ENCODE measurements around the gene SSH2.
"Not testable (repeated sequence)": the region's sequence is repeated elsewhere in the genome, so short reads cannot be mapped to it uniquely, and the experiment has no call there.

The SSH2 gene

DNA sequence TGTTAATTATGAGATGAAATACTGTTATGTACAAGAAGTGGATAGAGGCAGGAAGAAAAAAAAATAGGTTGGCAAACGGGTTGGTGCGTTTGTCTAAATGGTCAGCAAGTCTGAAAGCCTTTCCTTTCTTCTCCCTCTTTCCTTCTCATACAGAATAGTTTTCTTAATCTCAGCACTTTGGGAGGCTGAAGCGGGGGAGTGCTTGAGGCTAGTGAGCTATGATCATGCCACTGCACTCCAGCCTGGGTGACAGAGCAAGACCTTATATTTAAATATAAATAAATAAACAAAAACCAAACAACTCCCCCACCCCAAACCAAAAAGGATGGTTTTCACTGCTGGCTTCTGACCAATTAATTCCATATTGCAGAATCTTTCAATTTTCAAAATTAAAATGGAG lies 232.7 kb downstream of the SSH2 start:
- DNase-seq: no peak

DNA sequence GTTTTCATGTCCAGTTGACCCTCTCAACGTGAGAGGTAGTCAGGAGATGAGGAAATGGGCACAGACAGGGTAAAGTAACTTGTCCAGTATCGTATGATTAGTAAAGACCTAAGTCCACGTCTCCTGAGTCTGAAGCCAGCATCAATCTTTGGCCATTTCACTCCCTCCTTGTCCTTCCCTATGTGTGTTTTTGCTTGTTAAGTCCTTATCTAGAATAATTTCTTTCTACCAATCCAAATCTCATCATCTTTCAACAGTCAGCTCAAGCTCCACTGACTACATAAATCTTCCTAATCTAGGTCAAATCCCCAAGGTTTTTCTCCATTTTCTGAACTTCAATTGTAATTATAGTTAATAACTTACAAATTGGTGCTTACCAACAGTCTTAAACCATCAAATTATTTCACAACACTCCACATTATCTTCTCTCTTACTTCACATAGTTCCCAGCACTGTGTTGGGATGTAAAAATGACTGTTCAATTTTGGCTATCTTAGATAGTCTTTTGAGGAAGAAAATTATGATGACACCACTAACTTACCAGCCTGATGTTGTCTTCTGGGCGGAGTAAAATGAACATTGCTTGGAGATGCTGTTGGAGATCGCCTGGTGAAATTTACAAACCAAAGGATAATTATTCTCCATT lies 235.0 kb downstream of the SSH2 start:
- DNase-seq: no peak

DNA sequence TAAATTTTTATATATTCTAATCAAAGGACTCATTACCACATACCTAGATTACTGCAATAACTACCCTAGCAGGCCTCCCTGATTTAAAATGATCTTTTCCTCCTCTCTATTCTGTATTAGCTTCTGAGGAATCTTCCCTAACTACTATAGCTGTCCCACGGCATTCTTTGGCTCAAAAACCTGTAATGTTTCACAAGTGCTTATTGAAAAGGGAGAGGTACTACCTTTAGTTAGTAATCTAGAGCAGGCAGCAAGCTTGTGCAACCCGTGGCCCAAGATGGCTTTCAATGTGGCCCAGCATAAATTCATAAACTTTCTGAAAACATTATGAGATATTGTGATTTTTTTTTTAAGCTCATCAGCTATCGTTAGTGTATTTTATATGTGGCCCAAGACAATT lies 236.3 kb downstream of the SSH2 start:
- no peak for DNase-seq

DNA sequence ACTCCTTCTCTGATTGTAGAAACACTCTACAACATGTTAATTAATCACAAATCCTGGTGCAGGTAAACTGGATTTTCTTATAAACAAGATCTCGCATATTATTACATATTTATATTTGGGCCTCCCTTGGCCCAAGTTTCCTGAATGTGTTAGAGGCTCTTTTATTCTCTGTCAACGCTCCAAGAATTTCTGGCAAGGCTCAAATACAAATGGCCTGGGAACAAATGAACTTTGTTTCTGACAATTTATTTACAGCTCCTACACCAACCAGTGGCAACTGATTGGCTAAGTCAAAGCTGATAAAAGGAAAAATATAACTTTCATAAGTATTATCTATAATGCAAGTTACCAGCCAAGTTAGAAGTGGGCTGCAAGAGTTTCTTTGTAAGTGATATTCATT lies 242.4 kb downstream of the SSH2 start:
- no peak for DNase-seq

DNA sequence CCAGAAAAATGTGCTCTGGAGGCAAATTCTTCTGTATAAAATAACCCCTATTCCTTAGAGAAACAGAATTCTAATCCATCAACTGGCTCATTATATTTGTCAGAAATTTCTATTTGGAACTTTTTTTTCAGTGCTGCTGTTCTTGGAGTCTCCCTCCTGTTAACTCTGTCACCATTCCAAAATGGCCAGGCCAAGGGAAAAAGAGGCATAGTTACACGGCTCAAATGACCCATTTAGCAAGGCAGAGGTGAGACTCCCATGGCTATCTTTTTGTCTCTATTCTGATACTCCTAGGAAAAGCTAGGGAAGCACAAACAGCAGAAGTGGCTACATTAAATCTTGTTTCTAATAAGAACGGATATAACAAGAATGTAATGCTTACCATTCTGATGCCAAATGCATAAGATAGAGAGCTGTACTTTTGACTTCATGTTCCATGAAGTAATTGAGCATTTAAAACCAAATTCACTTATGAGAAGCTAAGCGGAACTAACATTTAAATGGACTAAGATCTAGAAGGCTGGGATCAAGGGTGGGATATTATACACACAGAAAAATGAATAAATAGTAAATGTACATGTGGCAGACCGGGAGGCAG lies 242.9 kb downstream of the SSH2 start:
- DNase-seq: no peak

DNA sequence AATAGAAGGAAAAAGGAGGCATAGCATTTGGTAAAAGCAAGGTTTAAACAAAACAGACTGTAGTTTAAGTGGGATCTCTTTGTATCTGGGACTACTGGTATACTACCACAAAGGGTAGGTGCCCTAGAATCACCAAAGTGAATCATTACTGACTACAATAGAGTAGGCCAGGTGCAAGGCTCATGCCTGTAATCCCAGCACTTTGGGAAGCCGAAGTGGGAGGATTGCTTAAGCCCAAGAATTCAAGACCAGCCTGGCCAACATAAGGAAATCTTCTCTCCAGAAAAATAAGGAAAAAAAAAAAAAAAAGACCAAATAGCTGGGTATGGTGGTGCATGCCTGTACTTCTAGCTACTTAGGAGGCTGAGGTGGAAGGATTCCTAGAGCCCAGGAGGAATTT lies 246.5 kb downstream of the SSH2 start:
- no peak for DNase-seq

DNA sequence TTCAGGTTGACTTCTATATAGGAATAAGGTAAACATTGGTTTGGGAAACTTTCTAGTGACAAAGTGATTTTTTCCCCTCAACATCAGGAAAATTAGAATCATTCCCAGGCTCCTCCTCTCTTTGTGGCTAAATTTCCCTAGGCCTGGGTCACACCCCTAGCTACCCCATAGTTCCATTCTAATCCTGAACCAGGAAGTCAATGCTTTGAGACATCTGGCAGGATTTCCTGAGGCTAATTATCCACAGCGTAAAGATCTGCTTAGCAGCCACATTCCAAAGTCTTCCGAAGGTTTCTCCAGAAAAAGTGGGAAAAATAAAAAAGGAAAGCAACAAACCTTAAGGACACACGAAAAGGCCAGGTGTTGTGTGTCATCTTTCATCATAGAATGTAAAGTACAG lies 247.0 kb downstream of the SSH2 start:
- no peak for DNase-seq

DNA sequence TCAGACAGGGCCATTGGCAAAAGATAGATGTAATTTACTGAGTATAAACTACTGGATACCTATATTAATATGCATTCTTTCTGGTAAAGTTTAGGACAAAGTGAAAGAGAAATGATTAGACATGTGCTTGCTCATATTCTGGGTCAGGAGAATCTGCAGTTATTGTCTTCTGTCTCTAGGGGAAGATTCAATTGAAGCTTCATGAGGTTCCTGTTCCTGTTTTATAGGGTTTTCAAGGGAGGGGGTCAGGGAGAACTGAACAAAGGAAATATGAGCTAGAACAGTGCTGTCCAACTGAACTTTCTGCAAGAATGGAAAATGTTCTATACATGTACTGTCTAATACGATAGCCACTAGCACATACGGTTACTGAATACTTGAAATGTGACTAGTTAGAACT lies 248.0 kb downstream of the SSH2 start:
- DNase-seq: no peak

DNA sequence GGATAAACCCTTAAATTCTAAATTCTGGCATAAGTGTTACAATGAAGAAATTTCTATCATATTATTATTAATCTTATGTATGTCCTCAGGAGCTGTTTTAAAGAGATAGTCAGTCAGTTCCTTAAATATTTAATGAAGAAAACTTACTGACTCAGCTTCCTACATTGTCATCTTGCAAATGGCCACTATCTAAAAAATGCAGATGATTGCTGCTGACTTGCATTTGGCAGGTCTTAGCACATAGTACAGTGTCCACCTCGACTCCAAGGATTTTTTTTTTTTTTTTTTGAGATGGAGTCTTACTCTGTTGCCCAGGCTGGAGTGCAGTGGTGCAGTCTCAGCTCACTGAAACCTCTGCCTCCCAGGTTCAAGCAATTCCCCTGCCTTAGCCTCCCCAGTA lies 252.2 kb downstream of the SSH2 start:
- DNase-seq: no peak

DNA sequence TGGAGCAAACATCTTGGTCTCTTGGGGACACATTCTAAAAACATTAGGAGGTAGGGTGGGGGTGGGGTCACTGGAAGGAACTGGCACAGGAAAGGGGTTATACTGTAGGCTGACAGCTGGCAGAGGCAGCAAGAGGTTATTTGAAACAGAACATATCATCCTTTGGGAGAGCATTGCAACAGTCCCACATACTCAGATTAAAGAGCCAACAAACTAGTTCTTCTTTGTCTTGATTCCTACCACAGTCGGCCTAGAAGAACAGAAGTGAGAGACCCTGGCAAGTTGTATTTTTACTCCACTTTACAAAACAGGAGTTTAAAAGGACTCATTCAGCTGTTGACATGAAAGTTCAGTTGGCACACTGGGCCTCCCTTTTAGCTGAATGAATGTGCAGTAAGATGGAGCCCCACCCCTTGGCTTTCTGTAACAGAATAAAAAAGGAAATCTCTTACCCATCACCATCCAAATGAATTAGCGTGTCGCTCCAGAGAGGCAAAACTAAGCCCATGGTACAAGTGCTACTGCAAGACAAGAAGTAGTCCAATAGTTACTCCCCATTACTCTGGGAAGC lies 252.7 kb downstream of the SSH2 start:
- no peak for DNase-seq

DNA sequence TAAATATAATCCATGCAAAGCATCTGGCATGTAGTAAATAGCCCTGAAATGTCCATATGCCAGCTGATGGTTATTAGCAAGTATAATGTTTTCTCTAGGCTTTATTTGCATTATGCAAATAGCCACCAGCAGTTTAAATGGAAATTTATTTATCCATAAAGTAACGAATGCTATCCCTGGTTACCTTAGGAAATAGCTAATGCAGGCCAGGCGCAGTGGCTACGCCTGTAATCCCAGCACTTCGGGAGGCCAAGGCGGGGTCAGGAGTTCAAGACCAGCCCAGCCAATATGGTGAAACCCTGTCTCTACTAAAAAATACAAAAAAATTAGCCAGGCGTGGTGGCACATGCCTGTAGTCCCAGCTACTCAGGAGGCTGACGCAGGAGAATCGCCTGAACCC lies 254.1 kb downstream of the SSH2 start:
- DNase-seq: not testable (repeated sequence)

DNA sequence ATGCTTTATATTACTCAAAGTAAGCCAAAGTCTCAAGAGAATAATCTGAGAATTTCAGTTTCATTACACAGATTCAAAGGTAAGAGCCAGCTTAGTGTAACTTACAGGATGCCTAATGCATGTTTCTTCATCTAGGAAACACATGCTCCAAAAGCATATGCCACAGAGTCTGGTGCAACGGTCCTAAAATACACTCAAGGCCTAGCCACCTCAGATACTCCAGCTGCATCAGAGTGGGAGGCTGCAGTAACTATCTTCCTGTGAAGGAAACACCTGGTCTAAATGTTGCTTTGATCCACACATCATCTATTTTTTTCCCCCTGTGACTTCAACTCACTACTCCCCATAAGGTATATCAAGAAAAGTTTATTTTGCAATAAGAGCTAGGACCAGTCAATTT lies 255.7 kb downstream of the SSH2 start:
- DNase-seq: no peak

DNA sequence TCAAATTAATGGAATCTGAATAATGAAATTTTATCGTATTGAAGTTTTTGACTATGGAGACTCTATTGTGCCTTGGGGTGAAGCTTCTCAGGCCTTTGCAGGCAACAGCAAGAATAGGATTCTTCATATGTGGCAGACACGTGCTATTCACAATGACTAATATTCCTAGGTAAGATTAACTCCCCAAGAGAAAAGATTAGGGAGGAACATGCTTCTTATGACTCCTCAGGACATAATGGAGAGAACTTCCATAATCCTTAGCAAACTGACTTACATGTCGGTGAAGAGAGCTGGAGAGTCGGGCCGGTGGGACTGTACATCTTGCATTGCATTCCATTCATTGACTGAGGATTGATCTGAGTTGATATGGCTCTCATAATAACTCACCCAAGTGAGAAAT lies 258.4 kb downstream of the SSH2 start:
- no peak for DNase-seq

DNA sequence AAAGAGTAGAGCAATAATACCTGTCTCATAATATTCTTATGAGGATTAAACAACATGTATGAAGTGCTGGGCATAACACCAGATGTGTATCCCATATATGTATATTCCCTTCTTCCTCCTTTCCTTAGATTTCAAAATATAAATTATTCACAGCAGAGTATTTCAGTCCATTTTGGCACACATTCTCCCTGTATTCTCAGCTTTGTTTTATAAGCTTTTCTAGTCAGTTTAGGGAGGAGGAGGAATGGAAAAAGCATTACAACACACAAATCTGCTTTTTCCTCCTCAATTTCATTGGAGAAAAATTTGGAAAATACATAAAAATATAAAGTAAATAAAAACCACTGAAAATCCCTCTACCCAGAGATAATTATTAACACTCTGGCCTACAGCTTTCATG lies 260.8 kb downstream of the SSH2 start:
- DNase-seq: no peak

DNA sequence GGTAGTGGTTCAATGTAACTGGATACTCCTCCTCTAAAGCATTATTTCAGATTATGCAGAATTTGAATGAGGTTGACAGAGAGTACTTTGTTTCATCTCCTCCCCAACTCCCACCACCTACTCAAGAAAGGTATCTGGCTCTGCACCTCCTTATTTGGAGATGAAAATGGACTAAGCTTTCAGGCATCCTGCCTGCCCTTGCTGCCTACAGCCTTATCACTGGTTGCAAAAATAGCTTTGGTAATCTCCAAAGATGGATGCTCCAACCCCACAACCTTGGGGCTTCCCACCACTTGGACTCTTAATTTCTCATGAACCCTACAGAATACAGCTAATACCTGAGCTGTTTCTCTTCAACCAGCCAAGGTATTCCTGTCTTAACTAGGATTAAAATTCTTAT lies 262.1 kb downstream of the SSH2 start:
- no peak for DNase-seq

DNA sequence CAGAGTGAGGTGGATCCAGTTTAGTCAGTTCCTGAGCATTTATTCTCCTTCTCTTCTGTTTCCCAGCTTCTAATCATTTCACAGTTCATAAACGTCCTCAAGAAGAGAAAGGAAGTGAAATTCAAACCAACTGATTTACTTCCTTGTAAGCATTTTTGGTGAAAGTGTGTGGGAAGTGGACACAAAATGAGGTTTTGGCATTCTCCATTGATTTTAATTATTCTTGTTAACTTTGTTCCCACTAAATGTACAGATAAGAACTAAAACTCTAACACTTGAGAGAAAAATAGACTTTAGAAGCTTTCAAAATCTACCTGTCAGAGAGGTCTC lies 264.6 kb downstream of the SSH2 start:
- DNase-seq: no peak

DNA sequence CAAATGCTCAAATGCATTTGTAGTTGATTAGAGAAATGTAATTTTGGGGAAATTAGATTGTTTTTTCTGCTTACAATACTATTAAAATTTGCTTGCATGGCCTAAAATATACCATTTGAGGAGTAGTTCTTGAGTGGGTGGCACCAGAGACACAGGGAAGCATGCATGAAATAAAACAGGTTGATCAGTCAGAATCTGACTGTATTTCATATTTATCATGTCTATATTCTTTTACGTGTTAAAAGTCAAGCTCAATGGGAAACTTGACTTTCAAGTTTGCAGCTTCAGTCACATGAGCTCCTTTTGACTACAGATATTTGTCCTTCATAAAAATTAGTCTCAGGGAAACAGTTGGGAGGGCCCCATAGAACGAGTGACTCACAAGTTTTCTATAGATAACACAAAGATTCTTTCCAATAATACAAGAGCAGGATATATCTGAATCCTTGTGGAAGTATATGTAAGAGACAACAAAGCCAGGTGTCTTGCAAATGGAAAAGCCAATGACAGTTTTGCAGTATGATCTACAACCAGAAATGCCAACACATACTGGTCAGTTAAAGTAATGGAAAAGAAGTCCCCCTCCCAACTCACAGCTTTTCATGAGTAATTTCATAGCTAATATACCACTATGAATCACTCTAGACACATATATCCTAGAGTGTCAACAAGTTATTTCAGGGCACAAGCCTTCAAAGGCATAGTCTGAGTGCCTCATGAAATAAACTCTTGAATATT lies 265.1 kb downstream of the SSH2 start:
- no peak for DNase-seq

DNA sequence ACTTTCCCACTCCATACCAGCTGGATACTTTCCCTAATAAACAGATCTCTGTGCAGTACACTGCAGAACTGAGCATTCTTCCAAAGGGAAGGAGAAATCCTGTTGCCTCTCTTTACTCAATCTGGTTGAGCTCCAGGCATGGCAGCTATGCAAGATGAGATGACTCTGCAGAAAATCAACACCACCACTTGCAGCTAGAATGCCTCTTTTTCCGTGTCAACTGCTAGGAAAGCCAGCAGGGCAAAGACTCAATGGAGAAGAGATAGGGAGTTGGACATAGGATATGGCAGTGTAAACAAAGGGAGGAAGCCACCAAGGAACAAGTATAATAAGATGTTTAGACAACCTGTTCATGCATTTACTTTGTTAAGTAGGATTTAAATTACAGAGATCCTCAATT lies 266.9 kb downstream of the SSH2 start:
- no peak for DNase-seq

DNA sequence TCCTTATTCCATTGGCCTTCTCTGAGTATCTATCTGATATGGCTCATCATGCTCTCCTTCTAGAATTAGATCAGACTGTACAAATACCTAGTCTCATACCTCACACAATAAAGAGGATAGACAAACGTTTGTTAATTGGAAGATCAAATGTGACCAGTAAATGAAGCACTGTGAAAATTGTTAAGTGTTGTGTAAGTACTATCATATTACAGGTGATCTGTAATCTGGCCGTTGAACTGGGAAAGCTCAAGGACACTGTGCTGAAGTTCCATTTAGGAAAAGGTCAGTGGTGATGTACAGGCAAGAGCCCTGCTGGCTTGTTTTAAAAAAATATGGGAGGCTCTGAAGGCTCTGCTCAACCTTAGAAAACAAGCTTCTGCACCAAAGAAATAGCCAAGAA lies 268.8 kb downstream of the SSH2 start:
- DNase-seq: no peak

DNA sequence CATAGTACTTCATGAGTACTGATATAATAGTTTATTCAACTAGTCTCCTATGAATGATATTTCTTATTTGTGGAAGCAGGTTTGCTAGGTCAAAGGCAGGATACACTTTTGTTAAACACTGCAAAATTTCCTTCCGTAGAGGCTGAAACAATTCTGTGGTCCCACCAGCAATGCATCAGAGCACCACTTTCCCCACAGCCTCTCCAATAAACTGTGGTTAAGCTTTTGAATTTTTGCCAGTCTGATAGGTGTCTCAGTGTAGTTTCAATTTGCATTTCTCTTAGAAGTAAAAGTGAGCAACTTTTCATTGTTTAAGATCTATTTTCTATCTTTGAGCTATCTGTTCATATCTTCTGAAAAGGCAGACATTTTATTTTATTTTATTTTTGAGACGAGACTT lies 270.9 kb downstream of the SSH2 start:
- no peak for DNase-seq

DNA sequence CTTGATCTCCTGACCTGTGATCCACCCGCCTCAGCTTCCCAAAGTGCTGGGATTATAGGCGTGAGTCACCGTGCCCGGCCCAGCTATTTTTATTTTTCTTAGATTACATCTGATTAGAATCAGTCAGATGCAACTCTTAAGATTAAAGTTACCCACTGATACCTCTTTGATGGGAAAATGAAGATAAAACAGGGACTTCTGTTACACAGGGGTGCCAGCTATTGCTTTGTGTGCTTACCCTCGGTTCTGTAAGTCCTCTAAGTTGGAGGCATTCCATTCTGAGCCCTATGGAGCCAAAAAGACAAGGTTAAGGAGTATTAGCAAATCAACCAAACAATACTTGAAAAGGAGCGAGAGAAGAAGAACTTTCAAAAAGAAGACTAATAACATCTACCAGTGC lies 274.7 kb downstream of the SSH2 start:
- DNase-seq: no peak

DNA sequence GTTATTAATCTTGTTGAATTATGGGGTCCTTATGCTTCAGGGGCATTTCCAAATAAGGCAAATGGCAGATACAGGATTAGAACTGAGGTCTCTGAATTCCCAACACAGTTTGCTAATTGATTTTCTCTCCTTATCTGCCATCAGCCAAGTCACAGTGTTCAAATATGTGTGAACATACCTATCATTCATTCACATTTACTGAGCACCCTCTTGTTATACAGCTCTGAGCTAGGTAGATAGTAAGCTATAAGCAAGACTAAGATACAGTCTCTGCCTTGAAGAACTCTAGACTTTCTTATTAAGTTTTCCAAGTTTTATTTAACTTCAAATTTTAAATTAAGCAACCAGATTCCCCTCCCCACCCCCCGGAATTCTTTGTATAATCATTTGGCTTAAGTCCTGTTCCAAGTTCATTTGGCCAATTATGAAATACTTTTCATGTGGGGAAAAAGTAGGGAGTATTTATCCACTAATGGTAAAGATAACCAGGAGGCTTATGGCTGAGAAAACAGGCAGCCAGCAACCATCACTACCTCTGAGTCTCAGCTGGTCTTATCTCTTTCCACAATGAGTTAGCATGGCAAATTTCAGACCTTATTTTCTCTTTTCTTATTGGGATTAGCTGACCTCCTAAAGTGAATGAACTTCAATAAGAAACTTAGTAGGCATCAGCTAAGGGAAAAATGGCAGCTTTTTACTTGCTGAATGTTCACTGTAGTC lies 275.9 kb downstream of the SSH2 start:
- no peak for DNase-seq

DNA sequence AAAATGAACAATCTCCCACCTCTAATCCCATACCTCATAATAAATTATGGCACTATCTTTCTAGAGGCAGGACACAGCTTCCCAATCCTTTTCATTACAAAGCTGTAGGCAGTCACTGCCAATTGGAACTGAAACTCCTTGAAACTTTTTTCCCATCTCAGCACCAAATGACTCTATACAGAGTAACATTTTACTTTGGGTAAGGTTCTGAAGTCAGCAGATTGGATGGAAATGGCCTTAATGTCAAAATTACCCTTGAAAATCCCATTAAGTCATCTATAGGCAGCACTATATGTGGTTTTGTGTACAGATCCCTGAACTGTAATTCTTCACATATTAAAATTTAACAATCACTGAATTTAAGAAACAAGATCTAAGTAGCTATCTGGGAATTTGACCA lies 277.1 kb downstream of the SSH2 start:
- DNase-seq: no peak

DNA sequence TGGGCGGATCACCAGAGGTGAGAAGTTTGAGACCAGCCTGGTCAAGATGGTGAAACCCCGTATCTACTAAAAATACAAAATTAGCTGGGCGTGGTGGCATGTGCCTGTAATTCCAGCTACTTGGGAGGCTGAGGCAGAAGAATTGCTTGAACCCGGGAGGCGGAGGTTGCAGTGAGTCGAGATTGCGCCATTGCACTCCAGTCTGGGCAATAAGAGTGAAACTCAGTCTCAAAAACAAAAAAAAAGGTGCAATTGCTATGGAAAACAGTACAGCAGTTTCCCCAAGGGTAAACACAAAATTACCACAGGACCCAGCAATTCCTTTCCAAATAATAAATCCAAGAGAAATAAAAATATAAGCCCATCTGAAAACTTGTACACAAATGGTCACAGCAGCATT lies 278.1 kb downstream of the SSH2 start:
- not testable (repeated sequence) for DNase-seq

Measured in activated effector memory CD4-positive, alpha-beta T cell treated with anti-CD3 and anti-CD28 coated beads, Interleukin-2, amount 50 U/mL, for 16 hours (primary cell).